Suprapubic skin (tissue), 4 donors: ENCODE data around the gene POLR2C. TPM values are rescaled to one million over a fixed set of nuclear protein-coding genes. Genes with fewer than 3 reads are reported as not detected.

Experiments used
- DNase-seq, 2 donors: peaks; one replicate each; pipeline ENCODE4 v3.0.0-alpha.2; 2019; ENCODE audit warnings: low spot score in 2 of 2
- H3K27ac ChIP-seq: fragments of 200-600 bp; sonication (generic); one replicate; pipeline ENCODE4 v1.5.1; 2019
- H3K27me3 ChIP-seq: fragments of 200-600 bp; sonication (generic); one replicate; pipeline ENCODE4 v1.5.1; 2019
- H3K36me3 ChIP-seq: fragments of 200-600 bp; sonication (generic); one replicate; pipeline ENCODE4 v1.5.1; 2019
- H3K4me1 ChIP-seq: fragments of 200-600 bp; sonication (generic); one replicate; pipeline ENCODE4 v1.5.1; 2019
- H3K4me3 ChIP-seq: fragments of 200-600 bp; sonication (generic); one replicate; pipeline ENCODE4 v1.5.1; 2019; ENCODE audit warnings: mild to moderate bottlenecking
- H3K9me3 ChIP-seq: fragments of 200-600 bp; sonication (generic); one replicate; pipeline ENCODE4 v1.5.1; 2019
- EP300 ChIP-seq: sonication (generic); formaldehyde crosslinking; IDR thresholded peaks from one replicate; pipeline ENCODE4 v1.6.1; 2017; ENCODE audit warnings: antibody characterized with exemption
- POLR2A ChIP-seq, 2 donors: fragments of 450-650 bp; IDR thresholded peaks; one replicate each; pipeline ENCODE4 v1.6.1; 2017; ENCODE audit warnings: antibody characterized with exemption in 2 of 2, mild to moderate bottlenecking in 2 of 2, moderate library complexity in 2 of 2
- POLR2AphosphoS5 ChIP-seq, 3 donors: sonication (generic); formaldehyde crosslinking; IDR thresholded peaks; one replicate each; pipeline ENCODE4 v1.6.1; 2017; ENCODE audit warnings: antibody characterized with exemption in 3 of 3
- WGBS: methylation state at CpG from one replicate; pipeline ENCODE4 v1.1.5; 2018; 5-methylcytosine and 5-hydroxymethylcytosine counted together
- total RNA-seq, 4 donors: library from RNA; depleted of rRNA; stranded (reverse); fragments of >200 nt; gene quantifications; one replicate each; pipeline ENCODE4 v1.1.0, GENCODE V29; 2016
- TF ChIP-seq, protein P1 (sequence below), 2 donors: fragments of 200-600 bp in 1 of 2; fragments of 450-650 bp in 1 of 2; sonication (generic) in 1 of 2; IDR thresholded peaks; one replicate each; pipeline ENCODE4 v1.5.1; 2016 to 2019; ENCODE audit warnings: antibody characterized with exemption in 2 of 2, mild to moderate bottlenecking in 1 of 2, moderate library complexity in 1 of 2

Gene POLR2C
- 10 to 100 TPM; 65.0 to 80.3 (median 72.0) TPM for total RNA-seq

GRCh38 chr16:57462209-57462977 lies at the start of gene POLR2C:
TSS of gene POLR2C (plus strand) at chr16:57462679. CDS start at chr16:57462725, 46 bp downstream.
- Histone ChIP-seq H3K36me3 (peaks cover 66% of the 10 kb centered on the region), H3K4me3 (peak within 1 kb of the TSS; percentile 88), H3K27me3 (no peaks in the 10 kb centered on the region), H3K27ac (peak within 1 kb of the TSS; percentile 83), H3K9me3 (no peaks in the 10 kb centered on the region), H3K4me1 (peaks cover 20% of the 10 kb centered on the region)
- TF ChIP-seq, protein P1, sequence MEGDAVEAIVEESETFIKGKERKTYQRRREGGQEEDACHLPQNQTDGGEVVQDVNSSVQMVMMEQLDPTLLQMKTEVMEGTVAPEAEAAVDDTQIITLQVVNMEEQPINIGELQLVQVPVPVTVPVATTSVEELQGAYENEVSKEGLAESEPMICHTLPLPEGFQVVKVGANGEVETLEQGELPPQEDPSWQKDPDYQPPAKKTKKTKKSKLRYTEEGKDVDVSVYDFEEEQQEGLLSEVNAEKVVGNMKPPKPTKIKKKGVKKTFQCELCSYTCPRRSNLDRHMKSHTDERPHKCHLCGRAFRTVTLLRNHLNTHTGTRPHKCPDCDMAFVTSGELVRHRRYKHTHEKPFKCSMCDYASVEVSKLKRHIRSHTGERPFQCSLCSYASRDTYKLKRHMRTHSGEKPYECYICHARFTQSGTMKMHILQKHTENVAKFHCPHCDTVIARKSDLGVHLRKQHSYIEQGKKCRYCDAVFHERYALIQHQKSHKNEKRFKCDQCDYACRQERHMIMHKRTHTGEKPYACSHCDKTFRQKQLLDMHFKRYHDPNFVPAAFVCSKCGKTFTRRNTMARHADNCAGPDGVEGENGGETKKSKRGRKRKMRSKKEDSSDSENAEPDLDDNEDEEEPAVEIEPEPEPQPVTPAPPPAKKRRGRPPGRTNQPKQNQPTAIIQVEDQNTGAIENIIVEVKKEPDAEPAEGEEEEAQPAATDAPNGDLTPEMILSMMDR (IDR thresholded peaks at IDR 0.05), result peak; percentile 96
- TF ChIP-seq EP300, result no peak
- peak; percentile 73 to 85 for TF ChIP-seq POLR2A (IDR thresholded peaks at IDR 0.05)
- peak; percentile 93 to 96 (median 94) for TF ChIP-seq POLR2AphosphoS5 (IDR thresholded peaks at IDR 0.05)
- 4% methylated on average over 13 of the region's 47 CpGs for WGBS
- peak; percentile 90 to 93 for DNase-seq

DNA sequence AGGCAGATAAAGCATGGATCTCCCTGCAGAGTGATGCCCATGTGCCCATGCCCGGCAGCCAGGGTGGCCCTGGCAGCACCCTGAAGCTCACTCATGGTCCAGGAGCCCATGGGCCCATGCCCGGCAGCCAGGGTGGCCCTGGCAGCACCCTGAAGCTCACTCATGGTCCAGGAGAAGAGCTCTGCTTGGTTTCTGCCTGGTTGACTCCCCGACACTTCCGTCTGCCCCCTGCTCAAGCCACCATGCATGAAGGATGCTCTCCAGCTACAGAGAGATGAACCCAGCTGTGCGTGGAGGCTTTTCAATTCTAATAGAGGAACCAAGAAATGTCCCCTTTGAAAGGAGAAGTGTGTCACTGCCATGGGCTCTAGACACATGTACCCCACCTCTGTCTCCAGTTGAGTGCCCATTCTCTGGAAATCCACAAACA lies 49.2 kb upstream of the POLR2C start:
- WGBS, result 83% methylated on average over 1 of the region's 5 CpGs
- Histone ChIP-seq H3K9me3 (no peaks in the 10 kb centered on the region), H3K36me3 (no peaks in the 10 kb centered on the region), H3K27me3 (no peaks in the 10 kb centered on the region), H3K27ac (no peak overlapping the region), H3K4me3 (no peak overlapping the region), H3K4me1 (peaks cover 45% of the 10 kb centered on the region)
- no peak for TF ChIP-seq POLR2AphosphoS5 (IDR thresholded peaks at IDR 0.05)
- DNase-seq, result no peak

DNA sequence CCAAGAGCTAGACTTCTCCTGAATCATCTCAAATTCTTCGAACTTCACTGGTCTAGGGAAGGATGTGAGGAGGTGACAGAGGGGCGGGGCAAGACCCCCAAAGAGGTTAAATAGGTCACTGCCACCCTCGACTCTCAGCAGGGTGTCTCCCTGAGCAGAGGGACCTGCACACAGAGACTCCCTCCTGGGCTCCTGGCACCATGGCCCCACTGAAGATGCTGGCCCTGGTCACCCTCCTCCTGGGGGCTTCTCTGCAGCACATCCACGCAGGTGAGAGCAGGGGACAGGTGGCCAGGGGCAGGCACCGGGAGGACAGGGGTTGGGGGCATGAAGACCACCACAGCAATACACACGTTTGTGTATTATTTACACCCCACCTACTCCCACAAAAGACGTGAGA lies 48.7 kb upstream of the POLR2C start:
- peaks cover 49% of the 10 kb centered on the region for H3K4me1 ChIP-seq

DNA sequence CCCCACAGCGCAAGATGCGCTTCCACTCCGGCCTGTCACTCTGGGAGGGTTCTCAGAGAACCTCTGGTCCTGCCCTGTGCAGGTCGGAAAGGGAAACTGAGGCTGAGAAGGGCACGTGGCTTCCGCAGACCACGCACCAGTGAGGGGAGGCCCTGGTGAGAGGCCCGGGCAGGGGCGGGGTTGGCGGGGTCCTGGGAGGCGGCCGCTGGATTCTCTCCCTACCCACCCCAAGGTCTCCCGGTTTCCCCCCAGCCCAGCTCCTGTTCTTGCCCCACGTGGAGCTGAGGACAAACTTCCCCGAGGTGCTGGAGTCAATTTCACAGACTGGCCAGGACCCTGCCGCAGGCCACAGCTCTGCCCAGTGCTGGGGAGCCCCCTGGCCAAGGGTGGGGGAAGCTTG lies 46.4 kb upstream of the POLR2C start:
- TF ChIP-seq POLR2AphosphoS5 (IDR thresholded peaks at IDR 0.05), result no peak
- TF ChIP-seq POLR2A (IDR thresholded peaks at IDR 0.05), result no peak
- no peak for TF ChIP-seq EP300
- TF ChIP-seq, protein P1 (IDR thresholded peaks at IDR 0.05), result no peak
- 90% methylated on average over 7 of the region's 16 CpGs for WGBS
- Histone ChIP-seq H3K4me1 (peaks cover 37% of the 10 kb centered on the region), H3K9me3 (no peaks in the 10 kb centered on the region), H3K27me3 (no peaks in the 10 kb centered on the region), H3K4me3 (no peak overlapping the region), H3K27ac (no peak overlapping the region), H3K36me3 (no peaks in the 10 kb centered on the region)
- DNase-seq, result peak in 1 of 2 donors; percentile 76

More for the DNA sequence above, 48.7 kb upstream of the POLR2C start:
- no peak for DNase-seq
- Histone ChIP-seq H3K9me3 (no peaks in the 10 kb centered on the region), H3K36me3 (no peaks in the 10 kb centered on the region), H3K4me3 (no peak overlapping the region), H3K27ac (no peak overlapping the region), H3K27me3 (no peaks in the 10 kb centered on the region)
- 78% methylated on average over 7 of the region's 7 CpGs for WGBS
- no peak for TF ChIP-seq POLR2AphosphoS5 (IDR thresholded peaks at IDR 0.05)
- no peak for TF ChIP-seq POLR2A (IDR thresholded peaks at IDR 0.05)

- TF ChIP-seq EP300 (no peak), POLR2A (IDR thresholded peaks at IDR 0.05) (no peak), POLR2AphosphoS5 (IDR thresholded peaks at IDR 0.05) (no peak)
- TF ChIP-seq, protein P1 (IDR thresholded peaks at IDR 0.05), result no peak
- H3K27ac ChIP-seq, result no peak overlapping the region
Measured at GRCh38 chr16:57419506-57419905, 43.0 kb upstream of the POLR2C start.

More at GRCh38 chr16:57419506-57419905, 43.0 kb upstream of the POLR2C start:
- 65% methylated on average over 6 of the region's 6 CpGs for WGBS
- H3K4me1 ChIP-seq, result peaks cover 38% of the 10 kb centered on the region
- H3K27me3 ChIP-seq, result no peaks in the 10 kb centered on the region
- no peaks in the 10 kb centered on the region for H3K9me3 ChIP-seq
- no peaks in the 10 kb centered on the region for H3K36me3 ChIP-seq
- DNase-seq, result no peak
- no peak overlapping the region for H3K4me3 ChIP-seq
